GM21825 (cell line): ENCODE results near the gene TMEM186.
"Not testable (repeated sequence)": the region's sequence is repeated elsewhere in the genome, so short reads cannot be mapped to it uniquely, and the experiment has no call there.

ENCODE experiments used
- ATAC-seq: cut with Tn5 transposase; IDR thresholded peaks from one replicate; pipeline ENCODE4 v1.9.1; 2021; ENCODE audit warnings: mild to moderate bottlenecking, moderate library complexity; ENCODE audit not compliant: unreplicated experiment

TMEM186 gene

DNA sequence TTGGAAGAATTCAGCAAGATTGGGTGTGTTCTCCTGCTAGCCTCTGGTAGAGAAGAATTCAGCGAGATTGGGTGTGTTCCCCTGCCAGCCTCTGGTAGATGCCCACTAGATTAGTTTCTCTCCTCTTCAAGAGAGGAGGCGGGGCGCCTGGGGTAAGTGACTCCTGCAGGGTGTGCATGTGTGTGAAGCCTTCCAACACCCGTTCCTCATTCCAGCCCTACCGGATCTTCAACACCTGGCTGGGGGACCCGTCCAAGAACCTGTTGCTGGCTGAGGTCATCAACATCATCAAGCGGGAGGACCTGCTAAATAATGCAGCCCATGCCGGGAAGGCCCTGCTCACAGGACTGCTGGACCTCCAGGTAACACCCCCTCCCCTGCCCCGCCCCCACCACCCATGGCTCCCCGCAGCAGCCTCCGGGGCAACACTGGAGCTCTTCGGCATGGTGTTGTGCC is 21.3 kb downstream of the TMEM186 start:
- no peak for ATAC-seq

DNA sequence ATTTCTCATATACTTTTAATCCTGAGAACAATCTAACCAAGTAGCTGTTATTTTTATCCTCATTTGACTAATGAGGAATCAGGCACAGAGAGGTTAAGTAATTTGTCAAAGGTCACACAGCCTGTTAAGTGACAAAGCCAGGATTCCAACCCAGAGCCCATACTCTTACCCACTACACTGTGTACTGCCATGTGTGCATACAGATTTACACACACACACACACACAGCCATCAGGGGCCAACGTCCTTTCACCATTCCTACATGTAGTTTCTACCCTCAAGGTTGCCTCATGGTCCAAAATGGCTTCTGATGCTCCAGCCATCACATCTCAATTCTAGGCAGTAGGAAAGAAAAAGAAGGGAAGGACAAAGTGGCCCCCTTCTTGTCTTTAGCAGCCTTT is 22.1 kb downstream of the TMEM186 start:
- no peak for ATAC-seq

DNA sequence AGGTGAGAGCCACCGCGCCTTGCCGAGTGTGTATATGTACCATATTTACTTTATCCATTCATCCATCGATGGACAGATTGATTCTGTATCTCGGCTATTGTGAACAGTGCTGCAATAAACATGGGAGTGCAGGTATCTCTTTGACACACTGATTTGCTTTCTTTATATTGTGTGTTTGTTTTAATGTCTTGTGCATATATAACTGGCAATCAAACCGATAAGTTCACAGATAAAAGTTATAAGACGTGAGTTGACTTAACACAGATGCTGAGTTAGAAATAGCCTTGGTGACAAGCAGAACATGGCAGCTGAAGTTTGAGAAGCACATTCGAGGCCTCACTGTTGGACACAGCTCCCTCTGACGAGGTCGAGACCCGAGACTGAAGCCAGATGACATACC is 23.2 kb downstream of the TMEM186 start:
- ATAC-seq: no peak

DNA sequence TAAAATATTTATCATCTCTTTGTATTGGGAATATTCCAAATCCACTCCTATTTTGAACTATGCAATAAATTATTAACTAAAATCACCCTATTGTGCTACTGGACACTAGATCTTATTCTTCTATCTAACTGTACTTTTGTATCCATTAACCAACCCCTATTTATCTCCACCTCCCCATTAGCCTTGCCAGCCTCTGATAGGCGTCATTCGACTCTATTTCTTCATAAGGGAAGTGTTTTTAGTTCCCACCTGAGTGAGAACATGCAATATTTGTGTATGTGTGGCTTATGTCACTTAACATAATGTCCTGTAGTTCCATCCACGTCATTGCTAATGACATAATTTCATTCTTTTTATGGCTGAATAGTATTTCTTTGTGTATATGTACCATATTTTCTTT is 23.9 kb downstream of the TMEM186 start:
- no peak for ATAC-seq

DNA sequence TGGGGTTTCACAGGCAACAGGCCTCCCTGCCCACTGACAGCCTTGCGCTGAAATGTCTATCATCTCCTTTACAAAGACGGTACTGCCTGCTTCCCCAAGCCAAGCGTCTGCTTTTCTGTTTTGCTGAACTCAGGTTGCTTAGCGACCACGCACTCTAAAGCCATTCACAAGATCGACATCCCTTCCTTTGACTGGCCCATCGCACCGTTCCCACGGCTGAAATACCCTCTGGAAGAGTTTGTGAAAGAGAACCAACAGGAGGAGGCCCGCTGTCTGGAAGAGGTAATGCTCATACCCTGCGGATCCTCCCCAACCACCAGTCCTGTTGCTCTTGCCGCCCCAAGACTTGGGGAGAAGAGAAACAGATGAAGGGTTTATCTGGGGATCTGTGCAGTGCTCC is 28.7 kb downstream of the TMEM186 start:
- ATAC-seq: no peak

DNA sequence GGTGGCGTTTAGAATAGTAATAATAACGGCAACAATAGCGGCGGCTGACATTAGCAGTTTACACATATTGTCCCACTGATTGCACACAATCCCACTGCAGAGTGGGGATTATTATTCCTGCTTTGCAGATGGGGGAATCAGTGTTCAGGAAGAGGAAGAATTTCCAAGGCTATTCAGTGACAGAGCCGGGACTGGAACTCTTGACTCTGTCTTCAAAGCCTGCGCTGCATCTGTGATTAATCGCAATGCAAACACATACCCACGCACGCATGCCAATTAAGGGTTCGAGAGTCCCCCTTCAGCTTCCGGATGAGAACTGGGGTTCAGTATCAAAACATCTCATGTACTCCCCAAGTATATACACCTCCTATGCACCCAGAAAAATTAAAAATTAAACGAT is 29.2 kb downstream of the TMEM186 start:
- no peak for ATAC-seq

DNA sequence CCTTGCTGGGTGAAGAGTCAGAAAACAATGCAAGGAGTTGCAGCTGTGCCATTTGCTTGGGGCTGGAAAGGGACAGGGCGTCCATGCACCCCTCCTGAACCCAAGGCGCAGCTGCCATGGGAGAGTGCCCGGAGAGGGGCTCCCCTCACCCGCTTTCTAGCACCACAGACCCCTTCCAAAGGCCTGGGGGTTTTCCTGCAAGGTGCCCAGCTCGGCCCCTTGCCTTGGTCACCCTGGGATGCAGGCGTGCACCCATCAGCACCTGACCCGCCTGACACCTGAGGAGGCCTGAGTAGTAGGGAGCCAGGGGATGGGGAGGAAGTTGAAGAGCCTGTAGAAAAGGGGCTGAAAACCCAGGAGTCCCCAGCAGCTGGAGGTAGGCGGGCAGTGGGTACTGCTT is 30.3 kb downstream of the TMEM186 start:
- no peak for ATAC-seq

DNA sequence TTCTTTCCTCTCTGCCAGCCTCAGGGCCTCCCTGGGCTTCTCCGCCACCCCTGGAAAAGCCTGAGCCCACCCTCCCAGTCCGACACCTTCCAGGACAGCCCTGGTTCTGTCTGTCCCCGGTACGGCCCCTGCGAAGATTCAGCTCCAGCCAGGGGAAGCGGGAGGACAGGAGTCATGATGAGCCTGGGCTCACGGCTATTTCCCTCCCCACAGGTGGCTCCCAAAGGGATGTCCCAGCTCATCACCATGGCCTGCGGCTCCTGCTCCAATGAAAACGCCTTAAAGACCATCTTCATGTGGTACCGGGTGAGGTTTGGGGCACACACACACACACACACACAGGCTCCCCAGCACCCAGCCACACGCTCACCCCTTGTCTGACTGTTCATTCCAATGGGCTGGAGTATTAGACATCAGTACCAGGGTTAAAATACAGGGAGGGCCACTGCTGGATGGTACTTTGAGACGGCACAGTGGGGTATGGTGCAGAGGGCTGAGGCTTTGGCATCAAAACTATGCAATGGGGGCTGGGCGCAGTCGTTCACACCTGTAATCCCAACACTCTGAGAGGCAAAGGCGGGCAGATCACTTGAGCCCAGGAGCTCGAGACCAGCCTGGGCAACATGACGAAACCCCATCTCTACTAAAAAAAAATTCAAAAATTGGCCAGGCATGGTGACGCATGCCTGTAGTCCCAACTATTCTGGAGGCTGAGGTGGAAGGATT is 32.8 kb downstream of the TMEM186 start:
- no peak for ATAC-seq

DNA sequence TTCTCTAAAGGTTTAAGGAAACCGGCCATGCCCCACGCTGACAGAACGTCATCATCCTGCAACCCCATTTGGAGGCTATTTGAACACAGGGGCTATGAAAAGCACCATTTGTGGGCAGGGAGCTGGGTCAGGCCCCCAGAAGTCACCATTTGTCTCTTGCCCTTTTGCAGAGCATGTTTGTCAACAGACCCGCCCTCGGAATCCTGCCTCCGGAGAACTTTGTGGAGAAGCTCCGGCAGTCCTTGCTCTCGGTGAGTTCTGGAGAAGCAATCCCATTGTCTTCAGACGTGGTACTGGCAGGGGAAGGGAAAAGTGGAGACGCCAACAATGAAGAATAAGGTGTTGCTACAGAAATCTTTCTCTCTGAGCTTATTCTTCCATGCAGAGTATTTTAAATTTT is 33.5 kb downstream of the TMEM186 start:
- no peak for ATAC-seq

DNA sequence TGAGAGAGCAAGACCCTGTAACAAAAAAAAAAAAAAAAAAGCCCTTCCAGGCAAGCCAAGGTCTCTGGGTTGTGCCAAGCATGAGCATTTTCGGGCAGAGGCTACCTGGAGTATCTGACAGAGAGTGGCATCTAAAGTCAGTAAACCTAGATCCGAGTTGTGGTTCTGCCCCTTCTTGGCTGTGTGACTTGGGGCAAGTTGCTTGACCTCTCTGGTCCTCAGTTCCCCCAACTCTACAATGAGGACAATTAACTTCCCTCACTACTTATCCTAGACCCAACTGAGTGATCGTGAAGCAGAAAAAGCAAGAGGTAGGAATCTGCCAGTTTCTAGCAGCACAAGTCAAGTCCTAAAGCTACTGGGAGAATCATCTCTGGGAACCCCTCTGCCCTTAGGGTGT is 34.4 kb downstream of the TMEM186 start:
- ATAC-seq: no peak

DNA sequence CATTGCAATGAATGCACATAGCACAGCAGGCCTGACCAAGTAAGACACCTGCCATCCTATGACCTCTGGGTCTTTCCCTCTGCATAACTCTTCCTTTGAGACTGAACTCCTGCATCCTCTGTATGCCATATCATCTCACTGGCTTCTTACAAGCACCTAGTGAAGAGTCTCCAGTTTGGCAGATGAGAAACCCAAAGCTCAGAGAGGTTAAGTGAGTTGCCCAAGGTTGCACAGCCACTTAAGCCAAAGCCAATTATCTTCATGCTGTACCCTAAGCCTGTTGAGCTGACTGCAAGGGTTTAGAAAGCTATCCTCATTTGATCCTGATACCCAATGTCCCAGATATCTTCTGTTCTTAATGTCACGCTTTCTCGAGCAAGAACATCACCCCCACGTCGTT is 35.2 kb downstream of the TMEM186 start:
- no peak for ATAC-seq

DNA sequence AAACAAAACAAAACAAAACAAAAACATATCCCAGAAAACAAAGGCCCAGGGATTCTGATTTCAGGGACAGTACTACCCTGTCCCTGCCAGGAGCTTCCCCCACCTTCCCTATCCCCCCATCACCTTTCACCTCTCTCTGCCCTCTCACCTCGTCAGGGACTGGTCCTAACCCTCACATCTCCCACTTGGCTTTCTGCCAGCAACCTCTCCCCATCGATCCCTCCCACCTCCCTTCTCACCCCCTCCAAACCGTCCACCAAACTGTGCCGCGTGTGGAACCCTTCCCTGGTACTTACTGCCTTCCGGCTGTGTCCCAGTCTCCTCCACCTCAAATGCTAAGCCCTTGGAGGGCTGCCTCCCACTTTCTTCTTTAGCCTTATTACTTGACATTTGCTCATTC is 36.4 kb downstream of the TMEM186 start:
- ATAC-seq: no peak

DNA sequence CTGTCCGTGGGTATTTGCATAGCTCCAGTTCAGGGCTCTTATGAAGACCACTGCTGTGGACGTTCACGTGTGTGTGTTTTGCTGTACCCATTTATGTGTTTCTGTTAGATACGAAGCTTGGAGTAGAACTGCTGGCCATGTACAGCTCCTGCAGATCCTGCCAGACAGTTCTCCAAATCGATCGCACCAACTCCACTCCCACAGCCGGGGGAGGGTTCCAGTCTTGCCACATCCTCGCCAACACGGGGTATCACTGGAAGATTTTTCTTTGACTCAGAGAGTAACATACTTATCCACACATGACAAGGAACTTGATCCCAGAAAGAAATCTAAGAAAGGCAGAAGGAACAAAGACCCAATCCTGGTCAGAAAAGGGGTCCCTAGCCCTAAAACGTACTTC is 37.4 kb downstream of the TMEM186 start:
- no peak for ATAC-seq

DNA sequence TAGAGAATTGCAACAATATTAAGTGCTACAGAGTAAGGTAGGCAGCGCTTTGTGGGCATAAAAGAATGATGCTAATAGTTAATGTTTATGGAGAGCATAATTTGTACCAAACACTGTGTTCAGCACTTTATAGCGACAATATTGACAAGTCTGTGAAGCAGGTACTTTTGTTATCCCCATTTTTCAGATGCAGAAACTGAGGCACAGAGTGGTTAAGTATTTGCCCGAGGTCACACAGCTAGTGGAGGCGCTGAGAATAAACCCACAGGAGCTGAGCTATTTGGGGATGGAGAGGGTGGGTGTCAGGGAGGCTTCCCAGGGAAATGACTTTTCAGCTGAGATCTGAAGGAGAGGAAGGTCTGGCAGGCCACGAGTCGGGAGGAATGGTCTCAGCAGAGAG is 39.4 kb downstream of the TMEM186 start:
- ATAC-seq: no peak

DNA sequence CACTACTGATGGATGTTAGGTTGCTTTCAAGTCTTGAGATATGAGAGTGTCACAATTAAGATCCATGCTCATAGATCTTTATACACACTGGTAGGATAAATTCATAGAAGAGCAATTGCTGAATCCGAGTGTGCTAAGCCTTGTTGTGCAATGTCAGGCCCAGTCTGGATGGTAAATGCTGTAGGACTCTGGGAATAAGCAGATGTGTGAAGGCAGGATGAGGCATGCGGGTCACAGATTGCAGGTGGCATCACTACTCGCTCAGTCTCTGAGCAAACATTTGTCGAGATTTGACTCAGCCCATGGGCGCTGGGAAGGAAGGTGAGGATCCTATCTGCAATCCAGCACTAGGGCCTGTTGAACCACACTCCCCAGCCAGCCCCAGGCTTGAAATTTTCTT is 40.7 kb downstream of the TMEM186 start:
- ATAC-seq: no peak

DNA sequence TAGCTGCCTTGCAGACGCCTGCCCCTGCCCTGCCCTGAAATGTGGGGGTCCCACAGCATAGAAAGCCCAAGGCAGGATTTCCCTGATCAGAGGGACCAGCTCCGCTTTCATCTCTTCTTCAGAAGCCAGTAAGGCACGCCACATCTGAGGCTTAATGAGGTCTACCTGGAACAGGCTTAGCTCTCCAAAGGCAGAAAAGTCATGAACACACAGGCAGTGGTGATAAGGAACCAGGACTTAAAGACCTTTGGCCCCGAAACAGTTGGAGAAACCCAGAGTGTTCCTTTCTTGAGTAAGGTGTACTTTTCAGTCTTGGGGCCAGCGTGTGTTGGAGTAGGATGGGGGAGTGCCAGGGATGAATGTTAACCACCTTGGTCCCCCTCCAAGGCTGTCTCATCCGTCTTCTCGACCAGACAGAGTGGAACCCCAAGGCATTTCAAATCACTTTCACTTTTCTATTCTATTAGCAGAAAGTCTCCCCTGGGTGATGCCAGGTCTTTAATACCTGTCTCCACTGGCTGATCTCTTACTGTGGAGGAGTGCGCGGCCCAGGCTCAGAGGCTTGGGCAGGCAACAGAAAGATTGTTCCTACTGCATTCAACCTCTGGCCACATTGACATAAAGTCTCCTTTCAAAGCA is 43.9 kb downstream of the TMEM186 start:
- ATAC-seq: no peak

DNA sequence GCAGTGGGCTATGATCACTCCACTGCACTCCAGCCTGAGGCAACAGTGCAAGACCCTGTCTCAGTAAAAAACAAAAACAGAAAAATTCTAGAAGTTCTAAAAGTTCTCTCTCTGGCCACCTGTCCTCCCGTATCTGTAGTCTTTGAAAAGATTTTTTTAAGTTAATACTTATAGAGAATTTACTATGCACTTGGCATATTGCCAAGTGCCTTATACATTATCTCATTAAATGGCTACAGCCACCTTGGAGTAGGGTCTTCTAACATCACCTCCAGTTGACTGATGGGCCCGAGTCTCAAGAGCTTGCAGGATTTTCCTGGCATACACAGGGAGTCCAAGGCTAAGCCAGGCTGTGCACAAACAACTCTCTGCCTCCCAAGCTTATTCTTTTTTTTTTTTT is 44.7 kb downstream of the TMEM186 start:
- no peak for ATAC-seq

DNA sequence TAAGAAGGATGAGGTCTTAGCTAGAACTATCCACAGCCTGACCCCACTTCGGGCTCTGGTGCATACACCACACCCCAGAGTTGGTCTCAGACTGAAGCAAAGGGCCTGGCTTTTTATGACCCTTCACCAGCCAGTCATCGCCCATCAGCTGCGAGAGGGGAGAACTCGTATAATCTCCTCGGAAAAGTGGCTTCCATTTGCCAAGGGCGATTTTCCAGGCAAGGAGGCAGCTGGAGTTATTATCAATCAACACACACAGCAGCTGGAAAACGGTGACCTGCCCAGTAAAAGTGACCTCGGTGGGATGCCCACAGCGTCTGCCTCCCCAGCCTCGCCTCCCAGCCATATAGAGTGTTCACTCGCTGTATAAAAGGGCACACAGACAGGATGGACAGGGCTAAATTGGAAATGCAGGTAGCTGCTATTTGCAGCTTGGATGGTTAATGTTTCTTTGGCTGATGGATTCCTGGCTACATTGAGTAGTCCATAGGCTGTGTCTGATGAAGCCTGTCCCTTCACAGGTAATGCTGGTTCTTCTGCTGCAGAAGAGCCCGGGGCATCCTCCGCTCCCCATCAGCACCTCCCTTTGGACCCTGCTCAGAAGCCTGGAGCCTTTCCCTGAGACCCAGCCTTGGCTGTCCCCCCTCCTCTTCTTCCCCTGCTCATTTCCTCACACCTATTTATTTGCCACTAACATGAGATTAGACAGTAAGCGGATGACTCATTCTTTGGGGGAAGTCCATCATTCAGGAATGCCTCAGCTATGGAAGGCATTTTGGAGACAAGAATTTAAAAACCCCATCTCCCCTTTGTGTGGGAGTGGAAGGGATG is 45.7 kb downstream of the TMEM186 start:
- no peak for ATAC-seq

DNA sequence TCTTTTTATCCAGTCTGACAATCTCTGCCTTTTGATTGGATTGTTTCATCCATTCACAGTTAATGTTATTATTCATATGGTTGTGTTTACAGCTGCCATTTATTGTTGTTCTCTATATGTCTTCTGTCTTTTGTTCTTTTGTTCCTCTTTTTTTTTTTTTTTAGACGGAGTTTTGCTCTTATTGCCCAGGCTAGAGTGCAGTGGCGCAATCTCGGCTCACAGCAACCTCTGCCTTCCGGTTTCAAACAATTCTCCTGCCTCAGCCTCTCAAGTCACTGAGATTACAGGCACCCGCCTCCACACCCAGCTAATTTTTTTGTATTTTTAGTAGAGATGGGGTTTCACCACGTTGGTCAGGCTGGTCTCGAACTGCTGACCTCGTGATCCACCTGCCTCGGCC is 48.5 kb downstream of the TMEM186 start:
- ATAC-seq: not testable (repeated sequence)
